Thymus (tissue), 11 donors: ENCODE measurements around the gene CYP3A7. TPM values are rescaled to one million over a fixed set of nuclear protein-coding genes. Genes with fewer than 3 reads are reported as not detected.
"Not testable (repeated sequence)": the region's sequence is repeated elsewhere in the genome, so short reads cannot be mapped to it uniquely, and the experiment has no call there.

ENCODE experiments used
- DNase-seq, 9 donors: peaks; one replicate each; pipeline ENCODE4 v3.0.0-alpha.2; 2013; ENCODE audit warnings: low spot score in 9 of 9, low read depth in 6 of 9, missing footprints in 1 of 9
- H3K27ac ChIP-seq, 2 donors: one replicate each; pipeline ENCODE4 v1.5.1; 2013; ENCODE audit warnings: control low read depth in 1 of 2, low read depth in 1 of 2, low read length in 1 of 2, mild to moderate bottlenecking in 1 of 2, moderate library complexity in 1 of 2
- H3K27me3 ChIP-seq, 2 donors: one replicate each; pipeline ENCODE4 v1.5.1; 2013; ENCODE audit warnings: low read length in 1 of 2; ENCODE audit not compliant: control insufficient read depth in 2 of 2, insufficient read depth in 1 of 2
- H3K36me3 ChIP-seq, 2 donors: one replicate each; pipeline ENCODE4 v1.5.1; 2013; ENCODE audit warnings: low read length in 1 of 2, mild to moderate bottlenecking in 1 of 2, moderate library complexity in 1 of 2; ENCODE audit not compliant: control insufficient read depth in 2 of 2, insufficient read depth in 2 of 2
- H3K4me1 ChIP-seq, 2 donors: one replicate each; pipeline ENCODE4 v1.5.1; 2013; ENCODE audit warnings: low read length in 2 of 2; ENCODE audit not compliant: control insufficient read depth in 2 of 2, insufficient read depth in 2 of 2
- H3K4me3 ChIP-seq, 2 donors: one replicate each; pipeline ENCODE4 v1.5.1; 2013; ENCODE audit warnings: low read length in 2 of 2, control low read depth in 1 of 2, mild to moderate bottlenecking in 1 of 2
- H3K9me3 ChIP-seq, 2 donors: one replicate each; pipeline ENCODE4 v1.5.1; 2013; ENCODE audit warnings: low read length in 1 of 2, mild to moderate bottlenecking in 1 of 2; ENCODE audit not compliant: control insufficient read depth in 2 of 2, insufficient read depth in 1 of 2
- WGBS: extraction: QIAGEN DNeasy Blood & Tissue Kit; methylation state at CpG from one replicate; pipeline ENCODE4 v1.1.7; 2013; 5-methylcytosine and 5-hydroxymethylcytosine counted together
- polyA plus RNA-seq: library from polyadenylated mRNA; stranded (reverse); fragments of 200-250 nt; gene quantifications from one replicate; pipeline ENCODE4 v1.2.3, GENCODE V29; 2013
- total RNA-seq: library from RNA; stranded (reverse); fragments of 120-200 nt; gene quantifications from one replicate; pipeline ENCODE4 v1.2.4, GENCODE V29; 2013
- donor health status: healthy.

CYP3A7 gene
- total and polyA plus RNA-seq, 2 donors: 0.99 to 11.4 TPM

DNA sequence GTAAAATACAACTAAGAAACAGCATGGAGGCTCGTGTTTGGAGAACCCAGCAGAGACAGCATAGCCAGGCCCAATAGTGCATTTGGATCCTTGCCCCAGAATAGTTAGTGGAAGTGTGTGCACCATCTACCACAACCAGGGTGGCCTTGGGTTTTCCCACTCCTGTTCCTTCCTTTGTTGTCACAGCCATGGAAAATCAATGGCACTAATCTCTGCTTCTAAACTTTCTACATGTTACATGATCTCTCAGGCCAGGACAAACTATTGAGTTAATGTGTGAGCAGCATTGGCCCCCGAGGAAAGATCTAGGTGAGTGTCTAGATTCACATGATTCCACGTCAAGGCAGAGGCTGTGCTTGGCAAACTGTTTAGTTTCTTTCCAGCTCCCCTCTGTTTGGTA, 2.0 kb downstream of the CYP3A7 start:
- H3K9me3 ChIP-seq: no peaks in the 10 kb centered on the region
- H3K27me3 ChIP-seq: no peaks in the 10 kb centered on the region
- no peak overlapping the region for H3K4me3 ChIP-seq
- H3K27ac ChIP-seq: no peak overlapping the region
- DNase-seq: no peak
- 96% methylated on average over 3 of the region's 3 CpGs for WGBS
- no peaks in the 10 kb centered on the region for H3K36me3 ChIP-seq
- H3K4me1 ChIP-seq: peaks cover 0 to 8% of the 10 kb centered on the region in 2 donors

- H3K9me3 ChIP-seq: no peaks in the 10 kb centered on the region
- H3K36me3 ChIP-seq: no peaks in the 10 kb centered on the region
- 98% methylated on average over 4 of the region's 4 CpGs for WGBS
- H3K27ac ChIP-seq: no peak overlapping the region
- H3K4me1 ChIP-seq: peaks cover 0 to 8% of the 10 kb centered on the region in 2 donors
- no peak overlapping the region for H3K4me3 ChIP-seq
- DNase-seq: no peak
- no peaks in the 10 kb centered on the region for H3K27me3 ChIP-seq
These were observed 3.2 kb downstream of the CYP3A7 start for GRCh38 chr7:99731638-99732374.

- no peak overlapping the region for H3K27ac ChIP-seq
- 97% methylated on average over 3 of the region's 3 CpGs for WGBS
- H3K4me1 ChIP-seq: peaks cover 0 to 8% of the 10 kb centered on the region in 2 donors
- H3K27me3 ChIP-seq: no peaks in the 10 kb centered on the region
- no peaks in the 10 kb centered on the region for H3K9me3 ChIP-seq
- H3K4me3 ChIP-seq: no peak overlapping the region
- H3K36me3 ChIP-seq: no peaks in the 10 kb centered on the region
- no peak for DNase-seq
These were observed 4.0 kb downstream of the CYP3A7 start for GRCh38 chr7:99730992-99731391.

DNA sequence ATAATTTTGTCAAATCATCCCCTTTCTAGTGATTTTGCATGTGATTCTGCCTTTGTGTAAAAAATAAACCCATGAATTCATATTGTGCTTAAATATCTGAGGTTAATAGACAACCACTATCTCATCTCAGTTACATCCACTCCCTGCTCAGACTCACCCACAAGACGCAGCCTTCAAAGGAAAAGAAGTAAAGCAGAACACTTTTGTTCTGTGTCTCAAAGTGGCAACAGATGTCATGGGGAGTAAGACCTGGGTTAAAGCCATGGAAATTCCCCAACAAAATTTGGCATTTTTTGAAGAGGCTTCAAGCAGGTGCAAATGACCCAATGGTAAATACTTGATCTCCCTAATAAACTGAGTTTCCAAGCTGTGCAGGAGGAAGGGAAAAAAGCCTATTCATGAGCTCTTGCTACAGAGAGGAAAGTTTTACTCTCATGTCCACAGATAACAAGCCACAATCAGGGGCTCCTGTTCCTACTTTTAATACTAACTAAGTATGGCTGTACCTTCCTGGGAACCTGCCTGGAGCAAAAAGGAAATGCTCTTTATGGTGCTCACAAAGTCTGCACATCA, 4.7 kb downstream of the CYP3A7 start:
- Histone ChIP-seq H3K36me3 (no peaks in the 10 kb centered on the region), H3K9me3 (no peaks in the 10 kb centered on the region), H3K27me3 (no peaks in the 10 kb centered on the region), H3K27ac (no peak overlapping the region), H3K4me3 (no peak overlapping the region), H3K4me1 (peaks cover 0 to 8% of the 10 kb centered on the region in 2 donors)
- WGBS: 13% methylated on average over 1 of the region's 1 CpG
- DNase-seq: peak in 5 of 9 donors; percentile 7 to 42 (median 11)

DNA sequence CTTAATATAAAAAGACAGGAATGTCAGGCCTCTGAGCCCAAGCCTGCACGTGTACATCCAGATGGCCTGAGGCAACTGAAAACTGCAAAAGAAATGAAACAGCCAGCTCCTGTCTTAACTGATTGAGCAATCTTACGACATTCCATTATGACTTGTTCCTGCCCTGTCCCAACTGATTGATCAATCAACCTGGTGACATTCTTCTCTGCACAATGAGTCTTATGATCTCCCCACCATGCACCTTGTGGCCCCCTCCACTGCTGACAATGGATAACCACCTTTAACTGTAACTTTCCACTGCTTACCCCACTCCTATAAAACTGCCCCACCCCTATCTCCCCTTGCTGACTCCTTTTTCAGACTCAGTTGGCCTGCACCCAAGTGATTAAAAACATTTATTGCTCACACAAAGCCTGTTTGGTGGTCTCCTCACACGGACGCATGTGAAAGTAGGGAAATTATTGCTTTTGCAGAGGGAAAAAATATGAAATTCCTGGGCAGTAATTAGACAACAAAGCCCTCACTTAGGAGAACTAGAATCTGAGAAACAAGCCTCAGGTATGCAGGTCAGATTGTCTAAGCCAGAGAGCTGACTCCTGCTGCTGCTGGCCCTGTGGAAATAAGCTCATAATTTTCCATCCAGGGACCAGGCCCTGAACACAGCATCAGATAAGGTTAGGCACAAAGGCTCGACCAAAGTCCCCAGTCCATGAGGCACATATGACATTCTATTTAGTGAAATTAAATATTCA, 5.3 kb downstream of the CYP3A7 start:
- Histone ChIP-seq H3K9me3 (no peaks in the 10 kb centered on the region), H3K4me3 (no peak overlapping the region), H3K4me1 (peaks cover 0 to 8% of the 10 kb centered on the region in 2 donors), H3K27ac (peak overlapping the region; percentile 34 to 49), H3K36me3 (no peaks in the 10 kb centered on the region), H3K27me3 (no peaks in the 10 kb centered on the region)
- WGBS: 79% methylated on average over 5 of the region's 5 CpGs
- DNase-seq: no peak

DNA sequence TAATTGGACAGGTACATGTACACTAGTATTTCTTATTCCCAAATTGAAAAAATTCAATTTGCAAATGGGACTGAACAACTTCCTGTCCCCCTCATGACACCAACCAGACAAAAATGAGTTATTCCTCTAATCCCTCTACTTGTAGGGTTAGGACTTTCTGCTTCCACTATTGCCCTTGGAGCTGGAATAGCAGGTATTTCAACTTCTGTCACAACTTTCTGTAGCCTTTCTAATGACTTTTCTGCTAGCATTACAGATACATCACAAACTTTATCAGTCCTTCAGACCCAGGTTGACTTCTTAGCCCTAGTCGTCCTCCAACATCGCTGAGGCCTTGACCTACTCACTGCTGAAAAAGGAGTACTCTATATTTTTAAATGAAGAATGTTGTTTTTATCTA, 6.4 kb downstream of the CYP3A7 start:
- peaks cover 0 to 8% of the 10 kb centered on the region in 2 donors for H3K4me1 ChIP-seq
- WGBS: 97% methylated on average over 2 of the region's 2 CpGs
- no peaks in the 10 kb centered on the region for H3K27me3 ChIP-seq
- no peaks in the 10 kb centered on the region for H3K9me3 ChIP-seq
- H3K4me3 ChIP-seq: no peak overlapping the region
- no peak overlapping the region for H3K27ac ChIP-seq
- no peak for DNase-seq
- H3K36me3 ChIP-seq: no peaks in the 10 kb centered on the region

DNA sequence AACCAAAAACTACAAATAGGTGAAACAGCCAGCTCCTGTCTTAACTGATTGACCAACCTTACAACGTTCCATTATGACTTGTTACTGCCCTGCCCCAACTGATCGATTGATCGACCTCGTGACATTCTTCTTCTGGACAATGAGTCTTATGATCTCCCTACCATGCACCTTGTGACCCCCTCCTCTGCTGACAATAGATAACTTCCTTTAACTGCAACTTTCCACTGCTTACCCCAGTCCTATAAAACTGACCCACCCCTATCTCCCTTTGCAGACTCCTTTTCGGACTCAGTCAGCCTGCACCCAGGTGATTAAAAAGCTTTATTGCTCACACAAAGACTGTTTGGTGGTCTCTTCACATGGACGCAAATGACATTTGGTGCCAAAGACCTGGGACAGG, 11.8 kb downstream of the CYP3A7 start:
- not testable (repeated sequence) for H3K27ac ChIP-seq, H3K9me3 ChIP-seq, DNase-seq, H3K27me3 ChIP-seq, H3K4me3 ChIP-seq, H3K36me3 ChIP-seq, H3K4me1 ChIP-seq
- WGBS: 95% methylated on average over 6 of the region's 6 CpGs

- peak in 1 of 9 donors; percentile 9 for DNase-seq
- no peaks in the 10 kb centered on the region for H3K9me3 ChIP-seq
- no peak overlapping the region for H3K4me3 ChIP-seq
- H3K4me1 ChIP-seq: peaks cover 2 to 6% of the 10 kb centered on the region in 2 donors
- no peak overlapping the region for H3K27ac ChIP-seq
- 86% methylated on average over 5 of the region's 5 CpGs for WGBS
- H3K36me3 ChIP-seq: no peaks in the 10 kb centered on the region
- H3K27me3 ChIP-seq: no peaks in the 10 kb centered on the region
These were observed 14.0 kb downstream of the CYP3A7 start for GRCh38 chr7:99720800-99721595.
